ENCODE results near the gene USP31. TPM values are rescaled to one million over a fixed set of nuclear protein-coding genes. Genes with fewer than 3 reads are reported as not detected.

Gene USP31
- total RNA-seq, 1 experiment from 2014 or later, result 17.4 TPM

GRCh38 chr16:23052908-23053580, 96.2 kb downstream of the USP31 start (continued):
- TF ChIP-seq, protein P1, sequence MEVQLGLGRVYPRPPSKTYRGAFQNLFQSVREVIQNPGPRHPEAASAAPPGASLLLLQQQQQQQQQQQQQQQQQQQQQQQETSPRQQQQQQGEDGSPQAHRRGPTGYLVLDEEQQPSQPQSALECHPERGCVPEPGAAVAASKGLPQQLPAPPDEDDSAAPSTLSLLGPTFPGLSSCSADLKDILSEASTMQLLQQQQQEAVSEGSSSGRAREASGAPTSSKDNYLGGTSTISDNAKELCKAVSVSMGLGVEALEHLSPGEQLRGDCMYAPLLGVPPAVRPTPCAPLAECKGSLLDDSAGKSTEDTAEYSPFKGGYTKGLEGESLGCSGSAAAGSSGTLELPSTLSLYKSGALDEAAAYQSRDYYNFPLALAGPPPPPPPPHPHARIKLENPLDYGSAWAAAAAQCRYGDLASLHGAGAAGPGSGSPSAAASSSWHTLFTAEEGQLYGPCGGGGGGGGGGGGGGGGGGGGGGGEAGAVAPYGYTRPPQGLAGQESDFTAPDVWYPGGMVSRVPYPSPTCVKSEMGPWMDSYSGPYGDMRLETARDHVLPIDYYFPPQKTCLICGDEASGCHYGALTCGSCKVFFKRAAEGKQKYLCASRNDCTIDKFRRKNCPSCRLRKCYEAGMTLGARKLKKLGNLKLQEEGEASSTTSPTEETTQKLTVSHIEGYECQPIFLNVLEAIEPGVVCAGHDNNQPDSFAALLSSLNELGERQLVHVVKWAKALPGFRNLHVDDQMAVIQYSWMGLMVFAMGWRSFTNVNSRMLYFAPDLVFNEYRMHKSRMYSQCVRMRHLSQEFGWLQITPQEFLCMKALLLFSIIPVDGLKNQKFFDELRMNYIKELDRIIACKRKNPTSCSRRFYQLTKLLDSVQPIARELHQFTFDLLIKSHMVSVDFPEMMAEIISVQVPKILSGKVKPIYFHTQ (CRISPR knock-in tag; IDR thresholded peaks at IDR 0.05), result no peak
- TF ChIP-seq ESRRA (CRISPR knock-in tag; IDR thresholded peaks at IDR 0.05; ENCODE audit: borderline replicate concordance) (no peak), ETV6 (CRISPR knock-in tag; IDR thresholded peaks at IDR 0.05) (no peak), IRF1 (CRISPR knock-in tag; IDR thresholded peaks at IDR 0.05) (no peak), TEAD4 (CRISPR knock-in tag; IDR thresholded peaks at IDR 0.05) (no peak), GTF2I (CRISPR knock-in tag; conservative IDR thresholded peaks at IDR 0.05) (no peak), CREB1 (CRISPR knock-in tag; IDR thresholded peaks at IDR 0.05) (no peak), EMX1 (CRISPR knock-in tag; IDR thresholded peaks at IDR 0.05) (no peak), CDX4 (CRISPR knock-in tag; IDR thresholded peaks at IDR 0.05; ENCODE audit: borderline replicate concordance) (no peak)
- TF ChIP-seq, protein P2, sequence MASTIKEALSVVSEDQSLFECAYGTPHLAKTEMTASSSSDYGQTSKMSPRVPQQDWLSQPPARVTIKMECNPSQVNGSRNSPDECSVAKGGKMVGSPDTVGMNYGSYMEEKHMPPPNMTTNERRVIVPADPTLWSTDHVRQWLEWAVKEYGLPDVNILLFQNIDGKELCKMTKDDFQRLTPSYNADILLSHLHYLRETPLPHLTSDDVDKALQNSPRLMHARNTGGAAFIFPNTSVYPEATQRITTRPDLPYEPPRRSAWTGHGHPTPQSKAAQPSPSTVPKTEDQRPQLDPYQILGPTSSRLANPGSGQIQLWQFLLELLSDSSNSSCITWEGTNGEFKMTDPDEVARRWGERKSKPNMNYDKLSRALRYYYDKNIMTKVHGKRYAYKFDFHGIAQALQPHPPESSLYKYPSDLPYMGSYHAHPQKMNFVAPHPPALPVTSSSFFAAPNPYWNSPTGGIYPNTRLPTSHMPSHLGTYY (CRISPR knock-in tag; IDR thresholded peaks at IDR 0.05), result no peak
- TF ChIP-seq, protein P3, sequence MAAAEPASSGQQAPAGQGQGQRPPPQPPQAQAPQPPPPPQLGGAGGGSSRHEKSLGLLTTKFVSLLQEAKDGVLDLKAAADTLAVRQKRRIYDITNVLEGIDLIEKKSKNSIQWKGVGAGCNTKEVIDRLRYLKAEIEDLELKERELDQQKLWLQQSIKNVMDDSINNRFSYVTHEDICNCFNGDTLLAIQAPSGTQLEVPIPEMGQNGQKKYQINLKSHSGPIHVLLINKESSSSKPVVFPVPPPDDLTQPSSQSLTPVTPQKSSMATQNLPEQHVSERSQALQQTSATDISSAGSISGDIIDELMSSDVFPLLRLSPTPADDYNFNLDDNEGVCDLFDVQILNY (CRISPR knock-in tag; IDR thresholded peaks at IDR 0.05), result no peak
- TF ChIP-seq, protein P4, sequence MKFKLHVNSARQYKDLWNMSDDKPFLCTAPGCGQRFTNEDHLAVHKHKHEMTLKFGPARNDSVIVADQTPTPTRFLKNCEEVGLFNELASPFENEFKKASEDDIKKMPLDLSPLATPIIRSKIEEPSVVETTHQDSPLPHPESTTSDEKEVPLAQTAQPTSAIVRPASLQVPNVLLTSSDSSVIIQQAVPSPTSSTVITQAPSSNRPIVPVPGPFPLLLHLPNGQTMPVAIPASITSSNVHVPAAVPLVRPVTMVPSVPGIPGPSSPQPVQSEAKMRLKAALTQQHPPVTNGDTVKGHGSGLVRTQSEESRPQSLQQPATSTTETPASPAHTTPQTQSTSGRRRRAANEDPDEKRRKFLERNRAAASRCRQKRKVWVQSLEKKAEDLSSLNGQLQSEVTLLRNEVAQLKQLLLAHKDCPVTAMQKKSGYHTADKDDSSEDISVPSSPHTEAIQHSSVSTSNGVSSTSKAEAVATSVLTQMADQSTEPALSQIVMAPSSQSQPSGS (CRISPR knock-in tag; IDR thresholded peaks at IDR 0.05; ENCODE audit: borderline replicate concordance, low read depth), result no peak
- TF ChIP-seq, protein P5, sequence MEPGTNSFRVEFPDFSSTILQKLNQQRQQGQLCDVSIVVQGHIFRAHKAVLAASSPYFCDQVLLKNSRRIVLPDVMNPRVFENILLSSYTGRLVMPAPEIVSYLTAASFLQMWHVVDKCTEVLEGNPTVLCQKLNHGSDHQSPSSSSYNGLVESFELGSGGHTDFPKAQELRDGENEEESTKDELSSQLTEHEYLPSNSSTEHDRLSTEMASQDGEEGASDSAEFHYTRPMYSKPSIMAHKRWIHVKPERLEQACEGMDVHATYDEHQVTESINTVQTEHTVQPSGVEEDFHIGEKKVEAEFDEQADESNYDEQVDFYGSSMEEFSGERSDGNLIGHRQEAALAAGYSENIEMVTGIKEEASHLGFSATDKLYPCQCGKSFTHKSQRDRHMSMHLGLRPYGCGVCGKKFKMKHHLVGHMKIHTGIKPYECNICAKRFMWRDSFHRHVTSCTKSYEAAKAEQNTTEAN (CRISPR knock-in tag; IDR thresholded peaks at IDR 0.05), result no peak

DNA sequence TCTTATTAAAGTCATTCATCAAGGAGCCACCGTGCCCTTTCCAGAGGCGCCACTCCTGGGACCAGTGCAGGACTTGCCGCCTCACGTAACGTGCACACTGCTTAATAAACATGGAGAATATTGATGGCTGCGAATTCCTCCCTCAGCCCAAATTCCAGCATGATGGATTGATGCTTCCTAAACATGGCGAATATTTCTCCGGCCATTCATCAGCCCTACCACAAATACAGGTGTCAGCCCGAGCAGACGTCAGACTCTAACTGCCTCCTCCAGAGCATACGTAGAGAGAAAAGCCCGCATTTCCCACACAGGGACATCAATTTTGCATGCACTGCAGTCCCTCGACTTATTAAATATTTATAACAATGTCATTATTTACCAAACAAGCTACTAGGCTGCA, 97.0 kb downstream of the USP31 start:
- no peaks in the 10 kb centered on the region for H3K4me1 Mint-ChIP-seq
- H3K27me3 Mint-ChIP-seq (ENCODE audit: low read depth), result no peaks in the 10 kb centered on the region; the same call in 1 of the 2 replicates
- peaks cover 9% of the 10 kb centered on the region; the same call in 1 of the 2 replicates for H3K9me3 Mint-ChIP-seq
- no peak for DNase-seq (ENCODE audit: low spot score)
- POLR2A ChIA-PET, result no interaction called here
- CTCF ChIA-PET, result no interaction called here
- H3K27ac Mint-ChIP-seq, result no peak overlapping the region
- ATAC-seq, result no peak
- H3K4me3 Mint-ChIP-seq, result no peak overlapping the region
- H3K36me3 Mint-ChIP-seq, result no peaks in the 10 kb centered on the region
- TF ChIP-seq JAZF1 (CRISPR knock-in tag; IDR thresholded peaks at IDR 0.05) (no peak), ZNF423 (CRISPR knock-in tag; IDR thresholded peaks at IDR 0.05) (no peak), JUN (CRISPR knock-in tag; IDR thresholded peaks at IDR 0.05) (no peak), CTCF (IDR thresholded peaks at IDR 0.05) (no peak), ZSCAN18 (CRISPR knock-in tag; IDR thresholded peaks at IDR 0.05) (no peak)
- TF ChIP-seq, protein P1 (CRISPR knock-in tag; IDR thresholded peaks at IDR 0.05), result no peak

Data from WTC11 (cell line).